HepG2 (cell line): ENCODE results near the gene CDK14. TPM values are rescaled to one million over a fixed set of nuclear protein-coding genes. Genes with fewer than 3 reads are reported as not detected.
A peak's percentile ranks its signal among the peaks of the same experiment; 100 is the strongest.

Experiments
- FOXA3 ChIP-seq: IDR thresholded peaks from 2 replicates; pipeline ENCODE4 v1.6.1; 2016; ENCODE audit warnings: missing genetic modification reagents, missing compliant biosample characterization
- SOX5 ChIP-seq: IDR thresholded peaks from 2 replicates; pipeline ENCODE4 v1.6.1; 2016; ENCODE audit warnings: borderline replicate concordance
- ZMYM3 ChIP-seq: sonication (generic); formaldehyde crosslinking; IDR thresholded peaks from 2 replicates; pipeline ENCODE4 v1.5.1; 2020; ENCODE audit warnings: mild to moderate bottlenecking, missing genetic modification reagents
- polyA plus RNA-seq, 8 experiments: library from polyadenylated mRNA; depleted of rRNA in 3 of 8; stranded (reverse) in 7 of 8; unstranded in 1 of 8; fragments of >200 nt; fragmentation: Illumina TruSeq in 4 of 8; extraction: Trizol in 4 of 8; gene quantifications; 2 replicates each; pipeline versions ENCODE4 v1.2.1 to v1.2.3, GENCODE V29; 2011 to 2016; ENCODE audit warnings: low read depth in 4 of 8, missing spikeins in 1 of 8, mixed read lengths in 1 of 8; ENCODE audit not compliant: insufficient read depth in 1 of 8
- total RNA-seq, 5 experiments: library from RNA; depleted of rRNA; stranded (reverse); fragments of >200 nt; fragmentation: Illumina TruSeq; extraction: Trizol; gene quantifications; 2 replicates each; pipeline ENCODE4 v1.2.3, GENCODE V29; 2016; ENCODE audit warnings: low read depth in 1 of 5
- TF ChIP-seq, protein P1 (sequence below): IDR thresholded peaks from 2 replicates; pipeline ENCODE4 v1.4.0; 2020; ENCODE audit warnings: mild to moderate bottlenecking, missing genetic modification reagents
- TF ChIP-seq, protein P2 (sequence below): sonication (generic); formaldehyde crosslinking; IDR thresholded peaks from 2 replicates; pipeline ENCODE4 v1.4.0; 2020; ENCODE audit warnings: missing genetic modification reagents

Gene CDK14
- total and polyA plus RNA-seq, 2 of the 13 experiments (the other 11 are each of a cell fraction or from before 2014, with no cell fraction given) = 0.26 to 0.71 TPM

DNA sequence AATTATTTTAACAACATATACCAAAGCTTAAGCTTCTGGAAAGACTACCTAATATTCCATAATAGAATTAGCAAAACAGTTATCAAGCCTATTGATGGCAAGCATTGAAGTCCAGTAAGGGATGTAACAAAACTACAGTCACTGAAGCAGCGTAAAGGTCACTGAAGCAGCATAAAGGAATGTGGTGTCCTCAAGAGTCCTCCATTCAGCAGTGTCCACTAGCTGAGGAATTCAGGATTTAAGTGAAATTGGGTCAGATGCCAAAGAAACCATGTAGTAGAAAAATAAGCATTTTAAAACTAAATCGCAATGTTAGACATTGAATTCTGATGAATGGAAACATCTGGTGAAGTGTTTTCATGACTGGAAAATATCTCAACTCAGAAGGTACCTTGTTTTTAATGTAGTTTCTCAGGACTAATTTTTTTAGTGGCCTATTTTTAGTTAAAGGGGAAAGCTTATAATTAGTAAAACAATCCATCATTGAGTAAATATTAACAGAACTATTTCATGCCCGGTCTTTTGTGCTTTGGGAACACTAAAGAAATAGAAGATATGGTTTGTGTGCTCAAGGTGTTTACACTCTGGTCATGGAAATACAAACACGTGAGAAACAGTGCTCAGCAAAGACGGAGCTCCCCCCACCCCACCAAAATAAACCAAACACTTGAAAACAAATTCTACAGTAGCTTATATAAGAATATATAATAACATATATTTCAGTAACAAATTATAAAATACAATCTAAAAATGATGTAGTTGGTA is 121.4 kb downstream of the CDK14 start (continued):
- TF ChIP-seq, protein P1, sequence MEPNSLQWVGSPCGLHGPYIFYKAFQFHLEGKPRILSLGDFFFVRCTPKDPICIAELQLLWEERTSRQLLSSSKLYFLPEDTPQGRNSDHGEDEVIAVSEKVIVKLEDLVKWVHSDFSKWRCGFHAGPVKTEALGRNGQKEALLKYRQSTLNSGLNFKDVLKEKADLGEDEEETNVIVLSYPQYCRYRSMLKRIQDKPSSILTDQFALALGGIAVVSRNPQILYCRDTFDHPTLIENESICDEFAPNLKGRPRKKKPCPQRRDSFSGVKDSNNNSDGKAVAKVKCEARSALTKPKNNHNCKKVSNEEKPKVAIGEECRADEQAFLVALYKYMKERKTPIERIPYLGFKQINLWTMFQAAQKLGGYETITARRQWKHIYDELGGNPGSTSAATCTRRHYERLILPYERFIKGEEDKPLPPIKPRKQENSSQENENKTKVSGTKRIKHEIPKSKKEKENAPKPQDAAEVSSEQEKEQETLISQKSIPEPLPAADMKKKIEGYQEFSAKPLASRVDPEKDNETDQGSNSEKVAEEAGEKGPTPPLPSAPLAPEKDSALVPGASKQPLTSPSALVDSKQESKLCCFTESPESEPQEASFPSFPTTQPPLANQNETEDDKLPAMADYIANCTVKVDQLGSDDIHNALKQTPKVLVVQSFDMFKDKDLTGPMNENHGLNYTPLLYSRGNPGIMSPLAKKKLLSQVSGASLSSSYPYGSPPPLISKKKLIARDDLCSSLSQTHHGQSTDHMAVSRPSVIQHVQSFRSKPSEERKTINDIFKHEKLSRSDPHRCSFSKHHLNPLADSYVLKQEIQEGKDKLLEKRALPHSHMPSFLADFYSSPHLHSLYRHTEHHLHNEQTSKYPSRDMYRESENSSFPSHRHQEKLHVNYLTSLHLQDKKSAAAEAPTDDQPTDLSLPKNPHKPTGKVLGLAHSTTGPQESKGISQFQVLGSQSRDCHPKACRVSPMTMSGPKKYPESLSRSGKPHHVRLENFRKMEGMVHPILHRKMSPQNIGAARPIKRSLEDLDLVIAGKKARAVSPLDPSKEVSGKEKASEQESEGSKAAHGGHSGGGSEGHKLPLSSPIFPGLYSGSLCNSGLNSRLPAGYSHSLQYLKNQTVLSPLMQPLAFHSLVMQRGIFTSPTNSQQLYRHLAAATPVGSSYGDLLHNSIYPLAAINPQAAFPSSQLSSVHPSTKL = peak; percentile 51
- TF ChIP-seq SOX5 = peak; percentile 61; the same call in 1 of the 2 replicates
- TF ChIP-seq ZMYM3 (CRISPR knock-in tag) = no peak
- TF ChIP-seq, protein P2, sequence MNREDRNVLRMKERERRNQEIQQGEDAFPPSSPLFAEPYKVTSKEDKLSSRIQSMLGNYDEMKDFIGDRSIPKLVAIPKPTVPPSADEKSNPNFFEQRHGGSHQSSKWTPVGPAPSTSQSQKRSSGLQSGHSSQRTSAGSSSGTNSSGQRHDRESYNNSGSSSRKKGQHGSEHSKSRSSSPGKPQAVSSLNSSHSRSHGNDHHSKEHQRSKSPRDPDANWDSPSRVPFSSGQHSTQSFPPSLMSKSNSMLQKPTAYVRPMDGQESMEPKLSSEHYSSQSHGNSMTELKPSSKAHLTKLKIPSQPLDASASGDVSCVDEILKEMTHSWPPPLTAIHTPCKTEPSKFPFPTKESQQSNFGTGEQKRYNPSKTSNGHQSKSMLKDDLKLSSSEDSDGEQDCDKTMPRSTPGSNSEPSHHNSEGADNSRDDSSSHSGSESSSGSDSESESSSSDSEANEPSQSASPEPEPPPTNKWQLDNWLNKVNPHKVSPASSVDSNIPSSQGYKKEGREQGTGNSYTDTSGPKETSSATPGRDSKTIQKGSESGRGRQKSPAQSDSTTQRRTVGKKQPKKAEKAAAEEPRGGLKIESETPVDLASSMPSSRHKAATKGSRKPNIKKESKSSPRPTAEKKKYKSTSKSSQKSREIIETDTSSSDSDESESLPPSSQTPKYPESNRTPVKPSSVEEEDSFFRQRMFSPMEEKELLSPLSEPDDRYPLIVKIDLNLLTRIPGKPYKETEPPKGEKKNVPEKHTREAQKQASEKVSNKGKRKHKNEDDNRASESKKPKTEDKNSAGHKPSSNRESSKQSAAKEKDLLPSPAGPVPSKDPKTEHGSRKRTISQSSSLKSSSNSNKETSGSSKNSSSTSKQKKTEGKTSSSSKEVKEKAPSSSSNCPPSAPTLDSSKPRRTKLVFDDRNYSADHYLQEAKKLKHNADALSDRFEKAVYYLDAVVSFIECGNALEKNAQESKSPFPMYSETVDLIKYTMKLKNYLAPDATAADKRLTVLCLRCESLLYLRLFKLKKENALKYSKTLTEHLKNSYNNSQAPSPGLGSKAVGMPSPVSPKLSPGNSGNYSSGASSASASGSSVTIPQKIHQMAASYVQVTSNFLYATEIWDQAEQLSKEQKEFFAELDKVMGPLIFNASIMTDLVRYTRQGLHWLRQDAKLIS (CRISPR knock-in tag) = no peak
- TF ChIP-seq FOXA3 (CRISPR knock-in tag) = peak; percentile 74
